ENCODE measurements around the gene C9orf72.
"Not testable (repeated sequence)": the region's sequence is repeated elsewhere in the genome, so short reads cannot be mapped to it uniquely, and the experiment has no call there.

Gene C9orf72

DNA sequence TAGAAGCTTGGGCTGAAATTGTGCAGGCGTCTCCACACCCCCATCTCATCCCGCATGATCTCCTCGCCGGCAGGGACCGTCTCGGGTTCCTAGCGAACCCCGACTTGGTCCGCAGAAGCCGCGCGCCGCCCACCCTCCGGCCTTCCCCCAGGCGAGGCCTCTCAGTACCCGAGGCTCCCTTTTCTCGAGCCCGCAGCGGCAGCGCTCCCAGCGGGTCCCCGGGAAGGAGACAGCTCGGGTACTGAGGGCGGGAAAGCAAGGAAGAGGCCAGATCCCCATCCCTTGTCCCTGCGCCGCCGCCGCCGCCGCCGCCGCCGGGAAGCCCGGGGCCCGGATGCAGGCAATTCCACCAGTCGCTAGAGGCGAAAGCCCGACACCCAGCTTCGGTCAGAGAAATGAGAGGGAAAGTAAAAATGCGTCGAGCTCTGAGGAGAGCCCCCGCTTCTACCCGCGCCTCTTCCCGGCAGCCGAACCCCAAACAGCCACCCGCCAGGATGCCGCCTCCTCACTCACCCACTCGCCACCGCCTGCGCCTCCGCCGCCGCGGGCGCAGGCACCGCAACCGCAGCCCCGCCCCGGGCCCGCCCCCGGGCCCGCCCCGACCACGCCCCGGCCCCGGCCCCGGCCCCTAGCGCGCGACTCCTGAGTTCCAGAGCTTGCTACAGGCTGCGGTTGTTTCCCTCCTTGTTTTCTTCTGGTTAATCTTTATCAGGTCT is at the start of gene C9orf72:
Gene C9orf72 (minus strand): TSS at position 564 of the 716 bp plus-strand sequence. CDS start 6,361 bp downstream, outside the sequence.
- peak; percentile 87 for DNase-seq

GRCh38 chr9:27622693-27623340 is 49.5 kb upstream of the C9orf72 start:
- DNase-seq: no peak

GRCh38 chr9:27619743-27620142 is 46.5 kb upstream of the C9orf72 start:
- no peak for DNase-seq

DNA sequence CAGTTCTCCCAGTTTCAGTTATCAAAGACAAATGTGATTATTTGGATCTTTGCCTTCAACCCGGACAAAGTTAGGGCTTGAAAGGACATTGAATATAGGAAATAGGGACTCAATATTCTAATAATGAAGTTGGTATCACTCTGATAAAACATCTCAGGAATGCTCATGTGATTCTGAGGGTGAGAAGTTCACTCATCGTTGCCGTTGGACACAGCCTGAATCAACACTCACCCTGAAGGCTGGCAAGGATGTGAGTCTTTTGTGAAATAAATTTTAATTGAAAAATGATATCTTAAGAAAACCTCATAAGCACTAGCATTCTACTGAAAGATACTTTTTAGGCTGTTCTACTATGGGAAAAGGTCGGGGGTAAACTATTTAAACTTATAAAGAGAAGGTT is 44.8 kb upstream of the C9orf72 start:
- DNase-seq: no peak

DNA sequence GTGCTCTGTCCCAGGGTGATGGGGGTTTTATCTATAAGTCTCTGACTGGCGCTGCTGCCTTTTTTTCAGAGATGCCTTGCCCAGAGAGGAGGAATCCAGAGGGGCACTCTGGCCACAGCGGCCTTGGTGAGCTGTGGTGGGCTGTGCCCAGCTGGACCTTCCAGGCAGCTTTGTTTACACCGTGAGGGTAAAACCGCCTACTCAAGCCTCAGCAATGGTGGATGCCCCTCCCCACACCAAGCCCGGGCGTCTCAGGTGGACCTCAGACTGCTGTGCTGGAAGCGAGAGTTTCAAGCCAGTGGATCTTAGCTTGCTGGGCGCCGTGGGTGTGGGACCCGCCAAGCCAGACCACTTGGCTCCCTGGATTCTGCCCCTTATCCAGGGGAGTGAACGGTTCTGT is 41.3 kb upstream of the C9orf72 start:
- no peak for DNase-seq

DNA sequence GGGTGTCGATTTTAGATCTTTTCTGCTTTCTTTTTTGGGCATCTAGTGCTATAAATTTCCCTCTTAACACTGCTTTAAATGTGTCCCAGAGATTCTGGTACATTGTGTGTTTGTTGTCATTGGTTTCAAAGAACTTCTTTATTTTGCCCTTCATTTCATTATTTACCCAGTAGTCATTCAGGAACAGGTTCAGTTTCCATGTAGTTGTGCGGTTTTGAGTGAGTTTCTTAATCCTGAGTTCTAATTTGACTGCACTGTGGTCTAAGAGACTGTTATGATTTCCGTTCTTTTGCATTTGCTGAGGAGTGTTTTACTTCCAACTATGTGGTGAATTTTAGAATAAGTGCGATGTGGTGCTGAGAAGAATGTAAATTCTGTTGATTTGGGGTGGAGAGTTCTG is 38.8 kb upstream of the C9orf72 start:
- not testable (repeated sequence) for DNase-seq

- no peak for DNase-seq
These were observed 37.3 kb upstream of the C9orf72 start for GRCh38 chr9:27610622-27611021.

- no peak for DNase-seq
These were observed 29.7 kb upstream of the C9orf72 start for GRCh38 chr9:27602954-27603353.

DNA sequence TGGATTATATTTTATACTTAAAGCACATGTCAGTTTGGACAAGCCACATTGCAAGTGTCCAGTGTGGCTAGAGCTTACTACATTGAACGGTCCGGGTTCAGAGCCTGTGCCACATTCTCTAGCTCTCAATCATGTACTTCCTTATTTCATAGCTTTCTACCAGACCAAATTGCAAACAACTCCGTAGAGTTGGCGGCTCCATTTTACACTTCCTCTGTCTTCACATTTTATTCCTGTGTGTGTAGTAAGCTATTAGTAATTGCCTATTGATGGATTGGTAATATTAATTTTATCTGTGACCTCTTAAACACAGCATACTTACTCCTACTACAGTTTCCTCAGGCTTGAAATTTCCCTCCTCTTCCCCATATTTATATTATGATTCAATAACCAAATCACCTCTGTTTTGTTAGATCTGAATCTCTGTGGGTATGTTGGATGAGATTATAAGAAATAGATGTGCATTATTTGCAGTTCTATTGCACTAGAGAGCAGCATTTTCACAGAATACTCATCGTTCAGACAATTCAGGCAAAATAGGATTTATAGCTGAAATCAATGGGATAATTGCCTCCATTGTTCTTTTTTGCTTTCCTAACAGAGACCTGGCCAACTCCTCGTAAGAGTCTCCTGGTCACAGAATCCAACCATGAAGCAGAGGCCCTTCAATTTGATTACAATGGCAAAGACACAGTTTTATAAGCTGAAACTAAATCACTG is 29.0 kb upstream of the C9orf72 start:
- no peak for DNase-seq

GRCh38 chr9:27601396-27601795 is 28.1 kb upstream of the C9orf72 start:
- DNase-seq: no peak

DNA sequence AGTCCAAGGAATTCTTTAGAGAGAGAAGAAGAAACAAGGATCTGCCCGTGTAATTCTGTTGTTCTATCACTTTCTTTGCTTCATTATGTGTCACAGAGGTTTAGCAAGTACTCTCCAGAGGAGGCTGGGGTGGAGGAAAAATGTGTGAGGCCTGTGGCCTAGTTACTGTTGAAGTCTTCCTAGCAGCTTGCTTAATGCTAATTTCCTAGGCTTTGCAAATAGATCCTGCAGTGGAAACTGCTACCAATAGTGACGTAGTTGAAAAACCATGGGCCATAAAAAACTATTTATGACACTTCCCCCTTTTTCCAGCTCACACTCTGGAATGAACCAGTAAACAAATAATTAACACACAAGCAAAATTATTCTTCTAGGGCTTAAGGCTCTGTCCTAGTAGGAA is 27.0 kb upstream of the C9orf72 start:
- no peak for DNase-seq

DNA sequence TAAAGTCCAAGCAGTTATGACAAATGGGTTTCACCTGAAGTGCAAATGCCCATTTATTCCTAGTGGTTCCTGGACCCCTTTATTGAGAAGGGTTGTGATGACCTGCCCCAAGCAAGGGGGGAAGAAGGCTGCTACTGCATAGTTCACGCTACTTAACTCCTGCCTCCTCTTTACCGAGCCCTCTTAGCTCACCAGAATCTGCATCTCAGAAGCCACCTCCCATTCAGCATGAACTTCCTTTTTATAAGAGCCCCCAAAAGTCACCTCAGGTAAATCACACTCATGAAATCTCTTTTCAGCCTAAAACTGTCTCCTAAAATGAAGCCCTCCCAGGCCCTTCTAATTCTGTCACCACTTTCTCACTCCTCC is 26.6 kb upstream of the C9orf72 start:
- no peak for DNase-seq

DNA sequence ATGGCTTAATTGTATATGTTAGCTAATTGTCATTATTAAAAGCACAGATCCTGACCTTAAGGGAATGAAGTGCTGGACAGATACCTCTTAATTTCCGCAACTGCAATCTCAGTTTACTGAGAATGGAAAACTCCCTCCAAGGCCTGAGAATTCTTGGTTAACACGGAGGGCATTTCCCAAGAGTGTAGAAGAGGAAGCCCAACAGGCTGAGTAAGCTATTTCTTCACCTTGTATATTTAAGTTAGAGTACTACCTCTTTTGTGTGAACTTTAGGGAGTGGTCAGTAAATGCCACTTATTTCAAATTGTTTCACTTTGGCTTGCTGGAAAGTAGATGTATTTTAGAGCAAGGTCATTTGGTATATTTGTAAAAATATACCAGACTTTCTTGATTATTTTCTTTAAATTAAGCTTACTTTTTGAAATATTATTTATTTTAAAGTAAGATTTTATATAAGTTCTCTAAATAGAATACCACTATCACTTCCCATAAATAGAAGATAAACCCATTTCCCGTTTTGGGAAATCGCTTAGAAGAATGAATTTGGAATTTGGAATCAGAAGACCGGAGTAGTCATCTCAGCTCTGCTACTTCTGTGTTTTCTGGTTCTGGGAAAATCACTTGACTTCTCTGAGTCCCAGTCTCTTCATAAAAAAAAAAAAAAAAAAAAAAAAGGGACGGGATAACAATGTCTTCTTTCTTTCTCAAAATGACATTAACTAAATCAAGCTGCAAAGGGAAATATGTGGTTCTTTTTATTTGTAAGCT is 26.0 kb upstream of the C9orf72 start:
- DNase-seq: no peak

GRCh38 chr9:27595733-27596132 is 22.5 kb upstream of the C9orf72 start:
- DNase-seq: no peak

DNA sequence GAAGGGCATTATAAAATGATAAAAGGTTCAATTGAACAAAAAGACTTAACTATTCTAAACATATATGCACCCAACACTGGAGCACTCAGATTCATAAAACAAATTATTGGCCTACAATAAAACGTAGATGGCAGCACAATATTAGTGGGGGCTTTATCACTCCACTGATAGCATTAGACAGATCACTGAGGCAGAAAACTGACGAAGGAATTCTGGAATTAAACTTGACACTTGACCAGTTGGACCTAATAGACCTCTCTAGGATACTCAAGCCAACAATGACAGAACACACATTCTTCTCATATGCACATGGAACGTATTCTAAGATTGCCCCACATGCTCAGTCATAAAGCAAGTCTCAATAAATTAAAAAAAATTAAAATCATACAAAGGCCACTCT is 18.4 kb upstream of the C9orf72 start:
- no peak for DNase-seq

DNA sequence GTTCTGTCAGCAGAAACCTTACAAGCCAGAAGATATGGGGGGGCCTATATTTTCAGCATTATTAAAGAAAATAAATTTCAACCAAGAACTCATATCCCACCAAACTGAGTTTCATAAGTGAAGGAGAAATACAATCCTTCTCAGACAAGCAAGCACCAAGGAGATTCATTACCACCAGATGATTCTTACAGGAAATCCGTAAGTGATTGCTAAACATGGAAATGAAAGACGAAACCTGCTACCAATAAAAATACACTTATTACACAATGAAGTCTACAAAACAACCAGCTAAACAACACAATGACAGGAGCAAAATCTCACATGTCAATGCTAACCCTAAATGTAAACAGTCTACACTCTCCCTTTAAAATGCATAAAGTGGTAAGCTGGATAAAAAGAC is 17.8 kb upstream of the C9orf72 start:
- DNase-seq: no peak

DNA sequence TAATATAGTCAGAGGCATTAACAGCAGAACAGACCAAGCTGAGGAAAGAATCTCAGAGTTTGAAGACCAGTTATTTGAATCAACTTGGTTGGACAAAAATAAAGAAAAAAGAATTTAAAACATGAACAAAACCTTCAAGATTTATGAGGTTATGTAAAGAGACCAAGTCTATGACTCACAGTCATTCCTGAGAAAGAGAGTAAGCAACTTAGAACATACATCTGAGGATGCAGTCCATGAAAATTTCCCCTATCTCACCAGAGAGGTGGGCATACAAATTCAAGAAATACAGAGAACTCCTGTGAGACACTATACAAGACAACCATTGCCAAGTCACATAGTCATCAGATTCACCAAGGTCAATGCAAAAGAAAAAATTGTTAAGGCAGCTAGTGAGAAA is 17.4 kb upstream of the C9orf72 start:
- DNase-seq: no peak

DNA sequence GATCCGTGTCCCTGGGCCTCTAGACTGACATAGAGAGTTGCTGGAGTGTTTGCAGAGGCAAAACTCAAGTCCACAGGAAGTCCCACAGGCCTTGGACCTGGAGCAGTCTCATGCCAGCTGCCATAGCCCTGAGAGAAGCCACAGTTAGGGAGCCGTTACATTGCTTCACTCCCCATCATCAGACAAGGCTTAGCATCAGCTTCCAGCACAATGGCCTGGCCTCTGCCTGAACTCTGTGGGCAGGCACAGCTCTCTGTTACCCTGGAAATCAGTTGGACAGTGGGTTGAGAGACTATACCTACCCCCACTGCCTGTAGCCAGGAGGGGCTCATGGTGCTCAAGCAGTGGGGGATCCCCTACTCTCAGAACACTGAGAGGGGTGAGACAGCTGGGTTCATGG is 16.2 kb upstream of the C9orf72 start:
- DNase-seq: no peak

- DNase-seq: no peak
These were observed 13.0 kb upstream of the C9orf72 start for GRCh38 chr9:27586304-27586703.

GRCh38 chr9:27584931-27585330 is 11.7 kb upstream of the C9orf72 start:
- no peak for DNase-seq

DNA sequence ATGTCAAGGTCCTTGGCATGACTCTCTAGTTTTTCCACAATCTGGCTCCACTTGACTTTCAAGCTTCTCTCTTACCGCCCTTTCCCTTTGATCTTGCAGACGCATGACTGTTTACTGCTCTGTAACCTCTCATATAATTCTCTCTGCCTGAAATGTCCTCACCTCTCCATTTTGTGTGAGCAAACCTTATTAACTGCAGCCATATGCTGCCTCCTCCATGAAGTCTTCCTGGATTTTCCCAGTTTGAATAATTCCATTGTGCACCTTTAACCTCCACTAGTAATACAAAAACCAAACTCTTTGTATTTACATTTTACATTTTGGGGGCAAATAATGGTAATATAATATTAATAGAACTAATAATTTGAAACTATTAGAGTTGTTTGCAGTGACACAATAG is 9.5 kb upstream of the C9orf72 start:
- DNase-seq: no peak

DNA sequence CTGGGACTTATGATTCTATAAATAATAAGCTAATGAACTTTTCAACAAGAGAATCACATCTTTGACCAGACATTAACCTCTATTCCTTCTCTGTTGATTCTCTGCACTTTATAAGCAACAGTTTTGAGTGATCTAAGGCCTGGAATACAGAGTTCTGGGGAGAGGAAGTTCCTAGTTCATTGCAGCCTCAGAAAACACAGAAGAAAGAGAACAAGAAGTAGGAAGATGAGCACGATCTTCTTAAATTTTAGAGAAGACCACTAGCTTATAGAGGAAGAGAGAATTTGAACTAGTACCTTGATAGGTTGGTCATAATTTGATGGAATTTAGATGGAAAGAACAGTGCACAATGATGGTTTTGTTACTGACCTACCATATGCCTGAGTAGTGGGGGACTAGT is 8.5 kb upstream of the C9orf72 start:
- DNase-seq: no peak
